ENCODE measurements around the gene UTP11.

Gene UTP11

GRCh38 chr1:38014171-38014570, 1.6 kb downstream of the UTP11 start:
- Histone ChIP-seq H3K9ac (ENCODE audit: low read length) (no peak overlapping the region), H3K36me3 (replicated peaks; ENCODE audit: low read depth, low read length) (peaks cover 10% of the 10 kb centered on the region), H3K4me1 (ENCODE audit: low read length) (peaks cover 13% of the 10 kb centered on the region), H3K9me3 (ENCODE audit: insufficient read depth, low read length) (no peaks in the 10 kb centered on the region), H2AFZ (ENCODE audit: low read depth, low read length) (no peak overlapping the region), H3K4me2 (ENCODE audit: low read length) (peak overlapping the region; percentile 88; the same call in 1 of the 2 replicates), H3K27me3 (ENCODE audit: low read depth, low read length) (no peaks in the 10 kb centered on the region), H3K79me2 (ENCODE audit: low read length) (peaks cover 53% of the 10 kb centered on the region), H3K4me3 (ENCODE audit: low read length) (no peak overlapping the region), H4K20me1 (ENCODE audit: insufficient read depth, low read length) (no peaks in the 10 kb centered on the region), H3K27ac (ENCODE audit: low read length) (no peak overlapping the region)
- no peak for TF ChIP-seq EZH2phosphoT487 (IDR thresholded peaks at IDR 0.05; ENCODE audit: low read depth)
- TF ChIP-seq, protein P1, sequence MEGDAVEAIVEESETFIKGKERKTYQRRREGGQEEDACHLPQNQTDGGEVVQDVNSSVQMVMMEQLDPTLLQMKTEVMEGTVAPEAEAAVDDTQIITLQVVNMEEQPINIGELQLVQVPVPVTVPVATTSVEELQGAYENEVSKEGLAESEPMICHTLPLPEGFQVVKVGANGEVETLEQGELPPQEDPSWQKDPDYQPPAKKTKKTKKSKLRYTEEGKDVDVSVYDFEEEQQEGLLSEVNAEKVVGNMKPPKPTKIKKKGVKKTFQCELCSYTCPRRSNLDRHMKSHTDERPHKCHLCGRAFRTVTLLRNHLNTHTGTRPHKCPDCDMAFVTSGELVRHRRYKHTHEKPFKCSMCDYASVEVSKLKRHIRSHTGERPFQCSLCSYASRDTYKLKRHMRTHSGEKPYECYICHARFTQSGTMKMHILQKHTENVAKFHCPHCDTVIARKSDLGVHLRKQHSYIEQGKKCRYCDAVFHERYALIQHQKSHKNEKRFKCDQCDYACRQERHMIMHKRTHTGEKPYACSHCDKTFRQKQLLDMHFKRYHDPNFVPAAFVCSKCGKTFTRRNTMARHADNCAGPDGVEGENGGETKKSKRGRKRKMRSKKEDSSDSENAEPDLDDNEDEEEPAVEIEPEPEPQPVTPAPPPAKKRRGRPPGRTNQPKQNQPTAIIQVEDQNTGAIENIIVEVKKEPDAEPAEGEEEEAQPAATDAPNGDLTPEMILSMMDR (IDR thresholded peaks at IDR 0.05; ENCODE audit: low read depth, low read length): no peak

DNA sequence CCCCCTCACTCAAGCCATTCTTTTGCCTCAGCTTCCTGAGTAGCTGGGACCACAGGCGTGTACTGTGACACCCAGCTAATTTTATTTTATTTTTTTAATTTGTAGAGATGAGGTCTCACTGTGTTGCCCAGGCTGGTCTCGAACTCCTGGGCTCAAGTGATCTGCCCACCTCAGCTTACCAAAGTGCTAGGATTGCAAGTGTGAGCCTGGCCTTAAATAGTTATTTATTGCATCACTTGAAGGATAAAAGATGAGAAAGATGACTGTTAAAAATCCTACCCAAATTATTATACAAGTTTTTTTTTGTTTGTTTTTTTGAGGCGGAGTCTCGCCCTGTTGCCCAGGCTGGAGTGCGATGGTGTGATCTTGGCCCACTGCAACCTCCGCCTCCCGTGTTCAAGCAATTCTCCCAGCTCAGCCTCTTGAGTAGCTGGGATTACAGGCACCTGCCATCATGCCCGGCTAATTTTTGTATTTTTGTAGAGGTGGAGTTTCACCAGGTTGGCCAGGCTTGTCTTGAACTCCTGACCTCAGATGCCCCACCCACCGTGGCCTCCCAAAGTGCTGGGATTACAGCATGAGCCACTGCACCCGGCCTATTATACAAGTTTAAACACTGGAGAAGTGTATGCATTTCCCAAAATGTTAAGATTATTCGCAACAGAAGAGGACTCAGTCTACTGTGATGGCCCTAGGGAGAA, 2.3 kb downstream of the UTP11 start:
- H3K79me2 ChIP-seq (ENCODE audit: low read length): peaks cover 53% of the 10 kb centered on the region

DNA sequence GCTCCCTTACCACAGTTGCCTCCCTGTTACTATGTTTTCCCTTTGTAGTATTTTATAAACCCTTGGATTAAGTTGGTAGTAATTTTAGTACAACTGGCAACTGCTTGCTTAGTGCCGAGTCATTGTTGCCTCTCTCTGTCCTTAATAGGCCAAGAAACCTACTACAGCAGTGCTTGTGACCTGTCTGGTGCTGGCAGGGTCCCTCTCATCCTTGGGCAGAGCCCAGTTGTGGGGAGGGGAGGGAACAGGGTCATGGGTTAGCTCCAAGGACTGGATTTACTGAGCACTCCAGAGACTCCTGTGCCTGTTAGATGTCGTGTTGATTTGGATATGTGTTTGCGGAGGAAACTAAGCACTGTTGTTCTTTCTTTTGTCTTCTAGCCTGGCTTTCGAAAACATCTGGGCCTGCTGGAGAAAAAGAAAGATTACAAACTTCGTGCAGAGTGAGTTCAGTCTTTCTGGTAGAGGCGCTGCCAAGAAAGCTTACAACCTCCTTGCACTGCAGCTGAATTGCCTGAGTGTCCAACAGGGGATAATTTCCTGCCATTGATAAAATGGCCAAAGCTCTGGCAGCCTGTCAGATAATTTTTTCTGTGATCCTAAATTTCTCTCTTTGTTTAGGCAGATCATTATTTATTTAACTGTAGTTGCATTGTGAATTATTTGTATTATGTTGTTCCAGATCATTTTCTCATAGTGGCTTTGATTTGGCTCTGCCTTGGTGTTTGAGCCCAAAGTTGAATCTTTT, 3.6 kb downstream of the UTP11 start:
- Histone ChIP-seq H3K27me3 (ENCODE audit: low read depth, low read length) (no peaks in the 10 kb centered on the region), H2AFZ (ENCODE audit: low read depth, low read length) (no peak overlapping the region), H3K9me3 (ENCODE audit: insufficient read depth, low read length) (no peaks in the 10 kb centered on the region), H3K36me3 (replicated peaks; ENCODE audit: low read depth, low read length) (peaks cover 13% of the 10 kb centered on the region), H3K4me1 (ENCODE audit: low read length) (peaks cover 13% of the 10 kb centered on the region), H3K27ac (ENCODE audit: low read length) (no peak overlapping the region), H3K79me2 (ENCODE audit: low read length) (peaks cover 53% of the 10 kb centered on the region), H4K20me1 (ENCODE audit: insufficient read depth, low read length) (no peaks in the 10 kb centered on the region), H3K4me2 (ENCODE audit: low read length) (no peak overlapping the region), H3K4me3 (ENCODE audit: low read length) (no peak overlapping the region), H3K9ac (ENCODE audit: low read length) (no peak overlapping the region)
- no peak for TF ChIP-seq EZH2phosphoT487 (IDR thresholded peaks at IDR 0.05; ENCODE audit: low read depth)
- TF ChIP-seq, protein P1 (IDR thresholded peaks at IDR 0.05; ENCODE audit: low read depth, low read length): no peak

More for the DNA sequence above, 2.3 kb downstream of the UTP11 start:
- Histone ChIP-seq H3K4me2 (ENCODE audit: low read length) (no peak overlapping the region), H3K9me3 (ENCODE audit: insufficient read depth, low read length) (no peaks in the 10 kb centered on the region), H3K4me3 (ENCODE audit: low read length) (no peak overlapping the region), H3K4me1 (ENCODE audit: low read length) (peaks cover 13% of the 10 kb centered on the region), H2AFZ (ENCODE audit: low read depth, low read length) (no peak overlapping the region), H3K36me3 (replicated peaks; ENCODE audit: low read depth, low read length) (peaks cover 11% of the 10 kb centered on the region), H3K9ac (ENCODE audit: low read length) (no peak overlapping the region), H4K20me1 (ENCODE audit: insufficient read depth, low read length) (no peaks in the 10 kb centered on the region), H3K27me3 (ENCODE audit: low read depth, low read length) (no peaks in the 10 kb centered on the region), H3K27ac (ENCODE audit: low read length) (no peak overlapping the region)
- TF ChIP-seq, protein P1 (IDR thresholded peaks at IDR 0.05; ENCODE audit: low read depth, low read length): no peak
- TF ChIP-seq EZH2phosphoT487 (IDR thresholded peaks at IDR 0.05; ENCODE audit: low read depth): no peak

DNA sequence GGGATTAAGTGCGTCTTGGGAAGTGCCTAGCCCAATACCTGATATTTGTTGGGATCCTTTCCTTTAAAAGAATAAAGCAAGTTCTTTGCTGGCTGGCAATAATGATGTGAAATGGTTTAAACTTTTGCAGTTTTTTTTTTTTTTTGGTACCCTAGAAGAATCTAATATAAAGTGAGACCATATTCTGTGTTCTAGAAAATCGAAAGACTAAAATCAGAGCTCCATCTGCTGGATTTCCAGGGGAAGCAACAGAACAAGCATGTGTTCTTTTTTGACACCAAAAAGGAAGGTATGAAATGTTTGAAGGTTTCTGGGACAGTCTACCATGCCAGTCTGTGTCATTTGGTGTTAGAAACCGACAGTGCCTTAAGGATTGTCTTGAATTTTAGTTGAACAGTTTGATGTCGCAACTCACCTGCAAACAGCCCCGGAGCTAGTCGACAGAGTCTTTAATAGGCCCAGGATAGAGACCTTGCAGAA, 6.4 kb downstream of the UTP11 start:
- H3K9ac ChIP-seq (ENCODE audit: low read length): no peak overlapping the region
- no peak overlapping the region for H3K4me3 ChIP-seq (ENCODE audit: low read length)
- no peak overlapping the region for H3K4me2 ChIP-seq (ENCODE audit: low read length)
- TF ChIP-seq EZH2phosphoT487 (IDR thresholded peaks at IDR 0.05; ENCODE audit: low read depth): no peak
- TF ChIP-seq, protein P1 (IDR thresholded peaks at IDR 0.05; ENCODE audit: low read depth, low read length): peak; percentile 57
- no peak overlapping the region for H3K27ac ChIP-seq (ENCODE audit: low read length)
- peaks cover 41% of the 10 kb centered on the region for H3K79me2 ChIP-seq (ENCODE audit: low read length)
- H3K9me3 ChIP-seq (ENCODE audit: insufficient read depth, low read length): no peaks in the 10 kb centered on the region
- H3K36me3 ChIP-seq (replicated peaks; ENCODE audit: low read depth, low read length): peaks cover 25% of the 10 kb centered on the region
- no peaks in the 10 kb centered on the region for H4K20me1 ChIP-seq (ENCODE audit: insufficient read depth, low read length)
- H3K27me3 ChIP-seq (ENCODE audit: low read depth, low read length): no peaks in the 10 kb centered on the region
- H3K4me1 ChIP-seq (ENCODE audit: low read length): peaks cover 23% of the 10 kb centered on the region
- H2AFZ ChIP-seq (ENCODE audit: low read depth, low read length): no peak overlapping the region

Data from OCI-LY3 (cell line).